ENCODE data around the gene HLCS.

Gene HLCS

GRCh38 chr21:36887963-36888362, 78.5 kb downstream of the HLCS start:
- no peak overlapping the region for H3K4me3 ChIP-seq (ENCODE audit: insufficient read length, low read depth)
- no peak for DNase-seq (ENCODE audit: low read depth, low spot score)
- H3K9me3 ChIP-seq (ENCODE audit: insufficient read depth, low read length): peaks cover 29% of the 10 kb centered on the region
- no peak overlapping the region for H3K9ac ChIP-seq (ENCODE audit: insufficient read length, low read depth)
- H3K27me3 ChIP-seq (ENCODE audit: insufficient read depth, insufficient read length): no peaks in the 10 kb centered on the region
- peaks cover 20% of the 10 kb centered on the region for H3K36me3 ChIP-seq (ENCODE audit: insufficient read depth, insufficient read length, low read length)
- no peak for TF ChIP-seq SUZ12 (IDR thresholded peaks at IDR 0.05; ENCODE audit: extremely low read depth, insufficient read depth, insufficient read length)
- no peak for TF ChIP-seq ZNF274 (IDR thresholded peaks at IDR 0.05; ENCODE audit: low read depth, low read length)
- TF ChIP-seq YY1 (IDR thresholded peaks at IDR 0.05; ENCODE audit: insufficient read depth, insufficient read length): no peak
- H3K4me1 ChIP-seq (ENCODE audit: insufficient read depth, insufficient read length): no peaks in the 10 kb centered on the region

GRCh38 chr21:36883532-36884486, 82.7 kb downstream of the HLCS start:
- no peak for DNase-seq (ENCODE audit: low read depth, low spot score)
- Histone ChIP-seq H3K36me3 (ENCODE audit: insufficient read depth, insufficient read length, low read length) (no peaks in the 10 kb centered on the region), H3K27me3 (ENCODE audit: insufficient read depth, insufficient read length) (no peaks in the 10 kb centered on the region), H3K9me3 (ENCODE audit: insufficient read depth, low read length) (peaks cover 32% of the 10 kb centered on the region), H3K9ac (ENCODE audit: insufficient read length, low read depth) (no peak overlapping the region), H3K4me3 (ENCODE audit: insufficient read length, low read depth) (no peak overlapping the region), H3K4me1 (ENCODE audit: insufficient read depth, insufficient read length) (no peaks in the 10 kb centered on the region)
- TF ChIP-seq YY1 (IDR thresholded peaks at IDR 0.05; ENCODE audit: insufficient read depth, insufficient read length) (no peak), SUZ12 (IDR thresholded peaks at IDR 0.05; ENCODE audit: extremely low read depth, insufficient read depth, insufficient read length) (no peak), ZNF274 (IDR thresholded peaks at IDR 0.05; ENCODE audit: low read depth, low read length) (no peak)

GRCh38 chr21:36882776-36883175, 83.7 kb downstream of the HLCS start:
- H3K27me3 ChIP-seq (ENCODE audit: insufficient read depth, insufficient read length): no peaks in the 10 kb centered on the region
- DNase-seq (ENCODE audit: low read depth, low spot score): no peak
- no peaks in the 10 kb centered on the region for H3K4me1 ChIP-seq (ENCODE audit: insufficient read depth, insufficient read length)
- H3K9ac ChIP-seq (ENCODE audit: insufficient read length, low read depth): no peak overlapping the region
- H3K36me3 ChIP-seq (ENCODE audit: insufficient read depth, insufficient read length, low read length): no peaks in the 10 kb centered on the region
- TF ChIP-seq SUZ12 (IDR thresholded peaks at IDR 0.05; ENCODE audit: extremely low read depth, insufficient read depth, insufficient read length): no peak
- no peak overlapping the region for H3K4me3 ChIP-seq (ENCODE audit: insufficient read length, low read depth)
- H3K9me3 ChIP-seq (ENCODE audit: insufficient read depth, low read length): peaks cover 39% of the 10 kb centered on the region

GRCh38 chr21:36881228-36881627, 85.2 kb downstream of the HLCS start:
- DNase-seq (ENCODE audit: low read depth, low spot score): no peak
- Histone ChIP-seq H3K27me3 (ENCODE audit: insufficient read depth, insufficient read length) (no peaks in the 10 kb centered on the region), H3K4me3 (ENCODE audit: insufficient read length, low read depth) (no peak overlapping the region), H3K4me1 (ENCODE audit: insufficient read depth, insufficient read length) (no peaks in the 10 kb centered on the region), H3K9me3 (ENCODE audit: insufficient read depth, low read length) (peaks cover 43% of the 10 kb centered on the region), H3K36me3 (ENCODE audit: insufficient read depth, insufficient read length, low read length) (no peaks in the 10 kb centered on the region), H3K9ac (ENCODE audit: insufficient read length, low read depth) (no peak overlapping the region)
- no peak for TF ChIP-seq SUZ12 (IDR thresholded peaks at IDR 0.05; ENCODE audit: extremely low read depth, insufficient read depth, insufficient read length)
- TF ChIP-seq YY1 (IDR thresholded peaks at IDR 0.05; ENCODE audit: insufficient read depth, insufficient read length): no peak
- no peak for TF ChIP-seq ZNF274 (IDR thresholded peaks at IDR 0.05; ENCODE audit: low read depth, low read length)

GRCh38 chr21:36879827-36880226, 86.6 kb downstream of the HLCS start:
- Histone ChIP-seq H3K27me3 (ENCODE audit: insufficient read depth, insufficient read length) (no peaks in the 10 kb centered on the region), H3K4me3 (ENCODE audit: insufficient read length, low read depth) (no peak overlapping the region), H3K9ac (ENCODE audit: insufficient read length, low read depth) (no peak overlapping the region), H3K9me3 (ENCODE audit: insufficient read depth, low read length) (peaks cover 39% of the 10 kb centered on the region), H3K4me1 (ENCODE audit: insufficient read depth, insufficient read length) (no peaks in the 10 kb centered on the region), H3K36me3 (ENCODE audit: insufficient read depth, insufficient read length, low read length) (no peaks in the 10 kb centered on the region)
- TF ChIP-seq ZNF274 (IDR thresholded peaks at IDR 0.05; ENCODE audit: low read depth, low read length) (no peak), YY1 (IDR thresholded peaks at IDR 0.05; ENCODE audit: insufficient read depth, insufficient read length) (no peak), SUZ12 (IDR thresholded peaks at IDR 0.05; ENCODE audit: extremely low read depth, insufficient read depth, insufficient read length) (no peak)
- DNase-seq (ENCODE audit: low read depth, low spot score): no peak

GRCh38 chr21:36877741-36878140, 88.7 kb downstream of the HLCS start:
- Histone ChIP-seq H3K4me1 (ENCODE audit: insufficient read depth, insufficient read length) (no peaks in the 10 kb centered on the region), H3K9me3 (ENCODE audit: insufficient read depth, low read length) (peaks cover 18% of the 10 kb centered on the region), H3K27me3 (ENCODE audit: insufficient read depth, insufficient read length) (no peaks in the 10 kb centered on the region), H3K36me3 (ENCODE audit: insufficient read depth, insufficient read length, low read length) (no peaks in the 10 kb centered on the region), H3K9ac (ENCODE audit: insufficient read length, low read depth) (no peak overlapping the region), H3K4me3 (ENCODE audit: insufficient read length, low read depth) (no peak overlapping the region)
- TF ChIP-seq YY1 (IDR thresholded peaks at IDR 0.05; ENCODE audit: insufficient read depth, insufficient read length): no peak
- DNase-seq (ENCODE audit: low read depth, low spot score): no peak

- Histone ChIP-seq H3K9me3 (ENCODE audit: insufficient read depth, low read length) (peaks cover 17% of the 10 kb centered on the region), H3K4me3 (ENCODE audit: insufficient read length, low read depth) (no peak overlapping the region), H3K9ac (ENCODE audit: insufficient read length, low read depth) (no peak overlapping the region), H3K4me1 (ENCODE audit: insufficient read depth, insufficient read length) (no peaks in the 10 kb centered on the region), H3K27me3 (ENCODE audit: insufficient read depth, insufficient read length) (no peaks in the 10 kb centered on the region), H3K36me3 (ENCODE audit: insufficient read depth, insufficient read length, low read length) (no peaks in the 10 kb centered on the region)
- no peak for DNase-seq (ENCODE audit: low read depth, low spot score)
- TF ChIP-seq ZNF274 (IDR thresholded peaks at IDR 0.05; ENCODE audit: low read depth, low read length) (no peak), SUZ12 (IDR thresholded peaks at IDR 0.05; ENCODE audit: extremely low read depth, insufficient read depth, insufficient read length) (no peak), YY1 (IDR thresholded peaks at IDR 0.05; ENCODE audit: insufficient read depth, insufficient read length) (no peak)
These were observed 91.8 kb downstream of the HLCS start for GRCh38 chr21:36874665-36875064.

All from NT2/D1 (cell line).